Measurements from ENCODE around the gene ZFAND3.

DNA sequence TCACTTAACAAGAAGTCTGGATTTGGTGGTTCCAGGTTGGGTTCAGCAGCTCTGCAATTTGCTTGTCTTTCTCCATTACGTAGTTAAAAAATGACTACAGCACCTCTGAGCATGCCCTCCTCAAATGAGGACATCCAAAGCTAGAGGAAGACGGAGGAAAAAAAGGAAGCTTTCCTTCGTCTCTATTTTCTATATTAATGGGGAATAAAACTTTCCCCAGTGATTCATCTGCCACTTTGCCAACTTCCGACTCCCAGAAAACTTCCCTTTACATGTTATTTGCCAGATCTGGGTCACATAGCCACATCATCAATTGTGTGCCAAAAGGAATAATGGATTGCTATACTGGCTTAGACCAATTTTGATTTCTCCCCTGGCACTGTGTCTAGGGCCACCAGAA, 69.5 kb downstream of the ZFAND3 start:
- no peak for TF ChIP-seq CTCF (conservative IDR thresholded peaks at IDR 0.05 in 1 of 2, IDR thresholded peaks at IDR 0.05 in 1 of 2; ENCODE audit: low read depth in 1 of 2, low read length in 2 of 2)
- no peak for TF ChIP-seq EZH2 (IDR thresholded peaks at IDR 0.05; ENCODE audit: low read length, missing control alignments)

All from fibroblast of lung (primary cell).